ENCODE results near the gene ZNF281.
"Not testable (repeated sequence)": the region's sequence is repeated elsewhere in the genome, so short reads cannot be mapped to it uniquely, and the experiment has no call there.

ZNF281 gene

DNA sequence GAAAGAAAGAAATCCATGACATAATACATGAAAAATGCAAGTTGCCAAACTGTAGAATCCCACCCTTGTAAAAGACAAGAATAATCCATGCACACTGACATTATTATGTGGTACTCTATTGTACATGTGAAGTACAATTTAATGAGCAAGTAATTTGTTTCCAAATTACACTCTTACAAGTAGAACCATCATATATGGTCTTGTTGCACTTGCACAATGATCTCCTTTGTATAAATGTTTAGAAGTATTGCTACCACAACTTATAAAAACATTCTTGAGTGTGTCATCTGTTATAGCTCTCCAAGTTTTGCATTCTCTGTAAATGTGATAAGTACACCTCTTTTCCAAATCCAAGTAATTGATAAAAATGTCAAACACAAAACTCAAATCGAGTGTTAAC, 29.1 kb upstream of the ZNF281 start:
- in situ Hi-C loops (cut with HindIII; ENCODE audit: low sequenced_read_pairs): no loop called here
- TF ChIP-seq, protein P1, sequence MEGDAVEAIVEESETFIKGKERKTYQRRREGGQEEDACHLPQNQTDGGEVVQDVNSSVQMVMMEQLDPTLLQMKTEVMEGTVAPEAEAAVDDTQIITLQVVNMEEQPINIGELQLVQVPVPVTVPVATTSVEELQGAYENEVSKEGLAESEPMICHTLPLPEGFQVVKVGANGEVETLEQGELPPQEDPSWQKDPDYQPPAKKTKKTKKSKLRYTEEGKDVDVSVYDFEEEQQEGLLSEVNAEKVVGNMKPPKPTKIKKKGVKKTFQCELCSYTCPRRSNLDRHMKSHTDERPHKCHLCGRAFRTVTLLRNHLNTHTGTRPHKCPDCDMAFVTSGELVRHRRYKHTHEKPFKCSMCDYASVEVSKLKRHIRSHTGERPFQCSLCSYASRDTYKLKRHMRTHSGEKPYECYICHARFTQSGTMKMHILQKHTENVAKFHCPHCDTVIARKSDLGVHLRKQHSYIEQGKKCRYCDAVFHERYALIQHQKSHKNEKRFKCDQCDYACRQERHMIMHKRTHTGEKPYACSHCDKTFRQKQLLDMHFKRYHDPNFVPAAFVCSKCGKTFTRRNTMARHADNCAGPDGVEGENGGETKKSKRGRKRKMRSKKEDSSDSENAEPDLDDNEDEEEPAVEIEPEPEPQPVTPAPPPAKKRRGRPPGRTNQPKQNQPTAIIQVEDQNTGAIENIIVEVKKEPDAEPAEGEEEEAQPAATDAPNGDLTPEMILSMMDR (IDR thresholded peaks at IDR 0.05; ENCODE audit: low read depth, low read length): no peak
- H3K4me3 ChIP-seq (ENCODE audit: low read depth, low read length): no peak overlapping the region
- DNase-seq (ENCODE audit: low read depth, low spot score): peak; percentile 56

DNA sequence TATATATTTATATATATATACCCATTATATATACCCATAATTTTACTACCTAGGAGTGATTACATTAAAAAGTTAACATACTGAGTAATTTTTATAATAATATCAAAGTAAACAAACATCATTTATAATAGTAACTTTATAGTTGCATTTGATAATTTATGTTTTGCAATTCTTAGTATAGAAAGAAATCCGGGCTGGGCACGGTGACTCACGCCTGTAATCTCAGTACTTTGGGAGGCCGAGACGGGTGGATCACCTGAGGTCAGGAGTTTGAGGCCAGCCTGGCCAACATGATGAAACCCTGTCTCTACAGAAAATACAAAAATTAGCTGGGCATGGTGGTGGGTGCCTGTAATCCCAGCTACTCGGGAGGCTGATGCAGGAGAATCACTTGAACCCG, 28.6 kb upstream of the ZNF281 start:
- in situ Hi-C loops (cut with HindIII; ENCODE audit: low sequenced_read_pairs); H3K4me3 ChIP-seq (ENCODE audit: low read depth, low read length): not testable (repeated sequence)

GRCh38 chr1:200437556-200438203, 27.8 kb upstream of the ZNF281 start:
- no peak overlapping the region for H3K4me3 ChIP-seq (ENCODE audit: low read depth, low read length)
- peak; percentile 29 for DNase-seq (ENCODE audit: low read depth, low spot score)
- TF ChIP-seq, protein P1 (IDR thresholded peaks at IDR 0.05; ENCODE audit: low read depth, low read length): no peak
- in situ Hi-C loops (cut with HindIII; ENCODE audit: low sequenced_read_pairs): no loop called here

More for the DNA sequence above, 28.6 kb upstream of the ZNF281 start:
- DNase-seq (ENCODE audit: low read depth, low spot score): not testable (repeated sequence)

DNA sequence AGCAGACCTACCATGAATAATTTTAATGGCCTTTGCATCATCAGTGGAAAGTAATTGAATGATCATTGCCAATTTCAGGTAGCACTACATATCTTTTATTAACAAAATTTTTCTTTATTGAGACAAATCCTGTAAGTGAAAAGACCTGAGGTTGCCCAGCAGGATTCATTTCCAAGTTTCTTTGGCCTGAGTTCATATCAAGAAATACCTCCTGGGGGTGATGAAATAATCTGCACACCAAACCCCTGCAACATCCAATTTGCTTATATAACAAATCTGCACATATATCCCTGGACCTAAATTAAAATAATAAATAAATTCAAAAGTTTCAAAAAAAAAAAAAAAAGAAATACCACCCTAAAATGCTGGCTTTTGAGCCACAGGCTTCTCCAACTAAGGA, 27.3 kb upstream of the ZNF281 start:
- no peak overlapping the region for H3K4me3 ChIP-seq (ENCODE audit: low read depth, low read length)
- DNase-seq (ENCODE audit: low read depth, low spot score): no peak
- TF ChIP-seq, protein P1 (IDR thresholded peaks at IDR 0.05; ENCODE audit: low read depth, low read length): no peak
- in situ Hi-C loops (cut with HindIII; ENCODE audit: low sequenced_read_pairs): no loop called here

GRCh38 chr1:200436436-200436835, 26.6 kb upstream of the ZNF281 start:
- TF ChIP-seq, protein P1 (IDR thresholded peaks at IDR 0.05; ENCODE audit: low read depth, low read length): no peak
- no peak overlapping the region for H3K4me3 ChIP-seq (ENCODE audit: low read depth, low read length)
- in situ Hi-C loops (cut with HindIII; ENCODE audit: low sequenced_read_pairs): no loop called here
- no peak for DNase-seq (ENCODE audit: low read depth, low spot score)

GRCh38 chr1:200435200-200435780, 25.5 kb upstream of the ZNF281 start:
- TF ChIP-seq, protein P1 (IDR thresholded peaks at IDR 0.05; ENCODE audit: low read depth, low read length): no peak
- H3K4me3 ChIP-seq (ENCODE audit: low read depth, low read length): no peak overlapping the region
- in situ Hi-C loops (cut with HindIII; ENCODE audit: low sequenced_read_pairs): no loop called here
- peak; percentile 13 for DNase-seq (ENCODE audit: low read depth, low spot score)

- TF ChIP-seq, protein P1 (IDR thresholded peaks at IDR 0.05; ENCODE audit: low read depth, low read length): no peak
- no peak overlapping the region for H3K4me3 ChIP-seq (ENCODE audit: low read depth, low read length)
- DNase-seq (ENCODE audit: low read depth, low spot score): no peak
- in situ Hi-C loops (cut with HindIII; ENCODE audit: low sequenced_read_pairs): no loop called here
Measured at GRCh38 chr1:200433586-200433985, 23.8 kb upstream of the ZNF281 start.

Measured in astrocyte of the spinal cord (primary cell).